HEK293T (cell line): ENCODE measurements around the gene IL3.

Experiments used
- CTCF ChIA-PET: fragments of 350-600 bp; formaldehyde crosslinking; extraction: SDS; loops from one replicate; lab custom pipeline; 2021; ENCODE audit warnings: antibody characterized with exemption, inconsistent platforms; lab: Yijun Ruan, JAX
- POLR2A ChIA-PET: fragments of 350-600 bp; formaldehyde crosslinking; extraction: SDS; loops from one replicate; lab custom pipeline; 2020; ENCODE audit warnings: antibody characterized with exemption, inconsistent platforms; lab: Yijun Ruan, JAX
- DNase-seq: peaks from one replicate; pipeline ENCODE4 v3.0.0; 2012; ENCODE audit warnings: mixed read lengths; ENCODE audit errors: extremely low spot score
- ARNT ChIP-seq: fragments of 450-650 bp; IDR thresholded peaks from 2 replicates; pipeline ENCODE4 v1.6.1; 2017; ENCODE audit warnings: mild to moderate bottlenecking
- BHLHE40 ChIP-seq: fragments of 450-650 bp; IDR thresholded peaks from 2 replicates; pipeline ENCODE4 v1.6.1; 2016; ENCODE audit warnings: mild to moderate bottlenecking, moderate library complexity, borderline replicate concordance
- CTBP1 ChIP-seq: fragments of 450-650 bp; IDR thresholded peaks from 2 replicates; pipeline ENCODE4 v1.6.1; 2016; ENCODE audit warnings: borderline replicate concordance
- ELF4 ChIP-seq: fragments of 450-650 bp; IDR thresholded peaks from 2 replicates; pipeline ENCODE4 v1.6.1; 2017; ENCODE audit warnings: antibody characterized with exemption
- FOXA1 ChIP-seq: fragments of 450-650 bp; IDR thresholded peaks from 2 replicates; pipeline ENCODE4 v1.6.1; 2016; ENCODE audit warnings: mild to moderate bottlenecking
- FOXK2 ChIP-seq: fragments of 450-650 bp; IDR thresholded peaks from 2 replicates; pipeline ENCODE4 v1.6.1; 2016; ENCODE audit warnings: mild to moderate bottlenecking
- FOXM1 ChIP-seq: fragments of 450-650 bp; IDR thresholded peaks from 2 replicates; pipeline ENCODE4 v1.6.1; 2017; ENCODE audit warnings: mild to moderate bottlenecking, borderline replicate concordance
- HDGF ChIP-seq: fragments of 450-650 bp; IDR thresholded peaks from 2 replicates; pipeline ENCODE4 v1.6.1; 2017; ENCODE audit warnings: antibody characterized with exemption, borderline replicate concordance
- L3MBTL2 ChIP-seq: fragments of 450-650 bp; conservative IDR thresholded peaks from 2 replicates; pipeline ENCODE4 v1.6.1; 2016; ENCODE audit warnings: mild to moderate bottlenecking
- LEF1 ChIP-seq: fragments of 450-650 bp; IDR thresholded peaks from 2 replicates; pipeline ENCODE4 v1.6.1; 2017; ENCODE audit warnings: mild to moderate bottlenecking, borderline replicate concordance
- NFRKB ChIP-seq: fragments of 450-650 bp; IDR thresholded peaks from 2 replicates; pipeline ENCODE4 v1.6.1; 2016; ENCODE audit warnings: mild to moderate bottlenecking, moderate library complexity
- SP1 ChIP-seq: fragments of 450-650 bp; IDR thresholded peaks from 2 replicates; pipeline ENCODE4 v1.6.1; 2017
- SUZ12 ChIP-seq: fragments of 450-650 bp; IDR thresholded peaks from 2 replicates; pipeline ENCODE4 v1.6.1; 2016; ENCODE audit warnings: mild to moderate bottlenecking
- TARDBP ChIP-seq: fragments of 450-650 bp; IDR thresholded peaks from 2 replicates; pipeline ENCODE4 v1.6.1; 2016
- ZNF384 ChIP-seq: fragments of 450-650 bp; IDR thresholded peaks from 2 replicates; pipeline ENCODE4 v1.6.1; 2016
- TF ChIP-seq, protein P1 (sequence below): fragments of 450-650 bp; IDR thresholded peaks from 2 replicates; pipeline ENCODE4 v1.6.1; 2016

The IL3 gene

DNA sequence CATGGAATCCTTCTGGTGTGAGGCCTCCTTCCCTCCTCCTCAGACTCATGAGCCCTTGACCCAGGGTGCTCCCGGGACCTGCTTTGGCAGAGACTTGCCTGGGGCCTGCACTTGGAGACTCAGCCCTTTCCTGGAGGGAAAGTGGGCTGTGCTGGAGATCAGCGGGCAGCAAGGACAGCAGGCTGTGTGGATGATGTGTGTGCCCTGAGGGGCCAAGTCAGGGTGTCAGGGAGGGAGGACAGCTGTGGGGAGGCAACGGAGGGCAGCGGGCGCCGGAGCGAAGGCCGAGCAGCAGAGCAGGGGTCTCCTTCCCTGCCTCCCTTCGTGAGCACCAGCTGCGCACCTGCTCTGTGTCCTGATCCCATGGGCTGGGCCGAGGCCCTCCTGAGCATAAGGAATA lies 7.0 kb downstream of the IL3 start:
- no peak for DNase-seq
- ChIA-PET CTCF (no interaction called here), POLR2A (no interaction called here)
- TF ChIP-seq ARNT = no peak
- TF ChIP-seq FOXM1 = no peak
- TF ChIP-seq FOXA1 = no peak
- no peak for TF ChIP-seq NFRKB
- no peak for TF ChIP-seq FOXK2
- no peak for TF ChIP-seq LEF1
- no peak for TF ChIP-seq ZNF384
- no peak for TF ChIP-seq SUZ12
- TF ChIP-seq TARDBP = no peak
- no peak for TF ChIP-seq CTBP1
- TF ChIP-seq SP1 = no peak
- TF ChIP-seq, protein P1, sequence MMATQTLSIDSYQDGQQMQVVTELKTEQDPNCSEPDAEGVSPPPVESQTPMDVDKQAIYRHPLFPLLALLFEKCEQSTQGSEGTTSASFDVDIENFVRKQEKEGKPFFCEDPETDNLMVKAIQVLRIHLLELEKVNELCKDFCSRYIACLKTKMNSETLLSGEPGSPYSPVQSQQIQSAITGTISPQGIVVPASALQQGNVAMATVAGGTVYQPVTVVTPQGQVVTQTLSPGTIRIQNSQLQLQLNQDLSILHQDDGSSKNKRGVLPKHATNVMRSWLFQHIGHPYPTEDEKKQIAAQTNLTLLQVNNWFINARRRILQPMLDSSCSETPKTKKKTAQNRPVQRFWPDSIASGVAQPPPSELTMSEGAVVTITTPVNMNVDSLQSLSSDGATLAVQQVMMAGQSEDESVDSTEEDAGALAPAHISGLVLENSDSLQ = no peak
- TF ChIP-seq BHLHE40 = no peak
- TF ChIP-seq L3MBTL2 = no peak
- TF ChIP-seq ELF4 = no peak
- no peak for TF ChIP-seq HDGF

DNA sequence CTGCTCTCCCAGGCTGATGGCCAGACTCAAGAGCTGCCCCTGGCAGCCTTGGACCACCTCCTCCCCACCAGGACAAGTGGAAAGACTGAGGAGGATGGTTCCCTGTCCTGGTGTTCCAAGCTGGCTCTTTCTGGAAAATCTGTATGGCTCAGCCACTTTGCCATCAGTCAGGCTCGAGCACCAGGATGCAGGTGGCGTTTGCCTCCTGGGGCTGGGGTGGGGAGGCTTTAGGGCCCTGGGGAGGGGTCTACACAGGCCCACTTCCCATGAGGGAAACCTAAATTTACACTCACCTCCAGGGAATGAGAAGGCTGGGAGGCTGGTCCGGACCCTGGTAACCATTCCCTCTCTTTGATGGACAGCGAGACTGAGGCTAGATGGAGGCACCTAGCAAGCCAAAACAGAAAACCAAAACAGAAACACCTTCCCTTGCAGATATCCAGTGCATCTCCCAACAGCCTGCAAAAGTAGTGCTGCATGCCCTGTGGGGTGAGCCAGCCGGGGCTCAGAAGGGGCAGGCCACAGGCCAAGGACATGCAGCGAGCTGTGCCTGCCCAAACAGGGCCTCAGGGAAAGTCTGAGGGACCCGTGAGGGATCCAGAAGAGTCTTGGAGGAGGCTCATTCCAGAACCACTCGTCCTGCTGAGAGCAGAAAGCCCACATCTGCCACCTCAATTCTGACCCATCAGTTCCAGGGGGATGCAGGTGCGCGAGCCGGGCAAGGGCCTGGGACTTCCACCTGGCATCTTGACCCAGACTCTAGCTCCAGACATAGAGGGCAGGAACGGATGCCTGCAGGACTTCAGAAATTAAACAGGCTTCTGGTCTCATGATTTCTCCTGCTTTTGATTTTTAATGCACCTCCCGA lies 7.7 kb downstream of the IL3 start:
- TF ChIP-seq LEF1 = no peak
- TF ChIP-seq FOXK2 = no peak
- TF ChIP-seq ELF4 = no peak
- TF ChIP-seq FOXM1 = no peak
- TF ChIP-seq BHLHE40 = no peak
- no peak for TF ChIP-seq HDGF
- TF ChIP-seq SUZ12 = no peak
- TF ChIP-seq, protein P1 = no peak
- no peak for TF ChIP-seq TARDBP
- TF ChIP-seq FOXA1 = no peak
- no peak for TF ChIP-seq L3MBTL2
- no peak for TF ChIP-seq CTBP1
- ChIA-PET CTCF (no interaction called here), POLR2A (no interaction called here)
- no peak for DNase-seq

- DNase-seq = no peak
- POLR2A ChIA-PET = no interaction called here
- TF ChIP-seq CTBP1 (no peak), NFRKB (no peak), LEF1 (no peak), L3MBTL2 (no peak), ARNT (no peak)
- CTCF ChIA-PET = no interaction called here
Observed at GRCh38 chr5:132069561-132069960, 9.1 kb downstream of the IL3 start.

GRCh38 chr5:132069994-132070393 lies 9.5 kb downstream of the IL3 start:
- no peak for DNase-seq
- CTCF ChIA-PET = no interaction called here
- POLR2A ChIA-PET = no interaction called here
- no peak for TF ChIP-seq ELF4
- TF ChIP-seq, protein P1 = no peak
- TF ChIP-seq ARNT = no peak
- no peak for TF ChIP-seq SUZ12
- TF ChIP-seq CTBP1 = no peak
- TF ChIP-seq NFRKB = no peak
- TF ChIP-seq LEF1 = no peak
- TF ChIP-seq FOXM1 = no peak
- TF ChIP-seq TARDBP = no peak
- no peak for TF ChIP-seq ZNF384
- TF ChIP-seq HDGF = no peak
- no peak for TF ChIP-seq FOXK2
- no peak for TF ChIP-seq L3MBTL2
- no peak for TF ChIP-seq BHLHE40
- no peak for TF ChIP-seq SP1
- TF ChIP-seq FOXA1 = no peak

GRCh38 chr5:132070460-132071337 lies 10.2 kb downstream of the IL3 start:
- ChIA-PET CTCF (interaction anchor here (1.0 to 1.3 kb wide), 2 partner anchors 8 to 63 kb away, joined by 3 read pairs; no protein-coding TSS in a partner anchor), POLR2A (no interaction called here)
- no peak for DNase-seq
- TF ChIP-seq, protein P1 = no peak
- TF ChIP-seq FOXM1 (no peak), NFRKB (no peak), BHLHE40 (no peak), L3MBTL2 (no peak), FOXA1 (no peak), TARDBP (no peak), FOXK2 (no peak), LEF1 (no peak), ARNT (no peak), CTBP1 (no peak), ELF4 (no peak), SP1 (no peak), ZNF384 (no peak), SUZ12 (no peak), HDGF (no peak)
